ENCODE measurements around the gene FTO. TPM values are rescaled to one million over a fixed set of nuclear protein-coding genes. Genes with fewer than 3 reads are reported as not detected.

The FTO gene
- total RNA-seq, 6 experiments from 2014 or later: 93.7 to 107 (median 105) TPM

- Mint-ChIP-seq H3K27ac (no peak overlapping the region), H3K4me1 (ENCODE audit: low read depth) (no peaks in the 10 kb centered on the region), H3K36me3 (ENCODE audit: low read depth) (peaks cover 10% of the 10 kb centered on the region; the same call in 1 of the 2 replicates), H3K4me3 (no peak overlapping the region), H3K9me3 (0 out of 2 replicates have a peak, but pooled peaks cover 4% of the 10 kb centered on the region), H3K27me3 (ENCODE audit: insufficient read depth) (peaks cover 15% of the 10 kb centered on the region)
- TF ChIP-seq CTCF (IDR thresholded peaks at IDR 0.05): no peak
- no peak for DNase-seq
These were observed 438.8 kb downstream of the FTO start for GRCh38 chr16:54142787-54143186.

GRCh38 chr16:54143410-54143809 lies 439.5 kb downstream of the FTO start:
- no peak for DNase-seq
- Mint-ChIP-seq H3K4me1 (ENCODE audit: low read depth) (no peaks in the 10 kb centered on the region), H3K36me3 (ENCODE audit: low read depth) (peaks cover 6% of the 10 kb centered on the region; the same call in 1 of the 2 replicates), H3K27ac (no peak overlapping the region), H3K9me3 (0 out of 2 replicates have a peak, but pooled peaks cover 4% of the 10 kb centered on the region), H3K4me3 (no peak overlapping the region), H3K27me3 (ENCODE audit: insufficient read depth) (peaks cover 15% of the 10 kb centered on the region)
- TF ChIP-seq CTCF (IDR thresholded peaks at IDR 0.05): no peak

- H3K27me3 Mint-ChIP-seq (ENCODE audit: insufficient read depth): peaks cover 19% of the 10 kb centered on the region
- no peak overlapping the region for H3K4me3 Mint-ChIP-seq
- no peaks in the 10 kb centered on the region for H3K9me3 Mint-ChIP-seq
- DNase-seq: no peak
- H3K36me3 Mint-ChIP-seq (ENCODE audit: low read depth): no peaks in the 10 kb centered on the region
- TF ChIP-seq CTCF (IDR thresholded peaks at IDR 0.05): no peak
- no peaks in the 10 kb centered on the region for H3K4me1 Mint-ChIP-seq (ENCODE audit: low read depth)
- H3K27ac Mint-ChIP-seq: no peak overlapping the region
These were observed 440.1 kb downstream of the FTO start for GRCh38 chr16:54143934-54144571.

GRCh38 chr16:54144572-54144947 lies 440.6 kb downstream of the FTO start:
- H3K27ac Mint-ChIP-seq: no peak overlapping the region
- no peaks in the 10 kb centered on the region for H3K4me1 Mint-ChIP-seq (ENCODE audit: low read depth)
- no peaks in the 10 kb centered on the region for H3K9me3 Mint-ChIP-seq
- TF ChIP-seq CTCF (IDR thresholded peaks at IDR 0.05): no peak
- no peaks in the 10 kb centered on the region for H3K36me3 Mint-ChIP-seq (ENCODE audit: low read depth)
- H3K4me3 Mint-ChIP-seq: no peak overlapping the region
- H3K27me3 Mint-ChIP-seq (ENCODE audit: insufficient read depth): peaks cover 20% of the 10 kb centered on the region
- no peak for DNase-seq

GRCh38 chr16:54145881-54146280 lies 441.9 kb downstream of the FTO start:
- Mint-ChIP-seq H3K27me3 (ENCODE audit: insufficient read depth) (peaks cover 29% of the 10 kb centered on the region), H3K27ac (no peak overlapping the region), H3K36me3 (ENCODE audit: low read depth) (no peaks in the 10 kb centered on the region), H3K9me3 (no peaks in the 10 kb centered on the region), H3K4me3 (no peak overlapping the region), H3K4me1 (ENCODE audit: low read depth) (no peaks in the 10 kb centered on the region)
- no peak for TF ChIP-seq CTCF (IDR thresholded peaks at IDR 0.05)
- no peak for DNase-seq

Measured in HFFc6 (cell line).